ENCODE measurements around the gene TMEM221. TPM values are rescaled to one million over a fixed set of nuclear protein-coding genes. Genes with fewer than 3 reads are reported as not detected.

Gene TMEM221
- total RNA-seq, 1 experiment from 2014 or later: 0.39 TPM

GRCh38 chr19:17491287-17491686, 42.8 kb upstream of the TMEM221 start:
- no TSS peak for BruUV-seq (replicated peaks)
- CTCF ChIA-PET: interaction anchor here (0.6 kb wide), 1 partner anchor 25 kb away, joined by 3 read pairs; no protein-coding TSS in a partner anchor
- H3K4me1 ChIP-seq (ENCODE audit: control insufficient read depth, insufficient read depth, low read length): no peaks in the 10 kb centered on the region
- H3K36me3 ChIP-seq (ENCODE audit: control insufficient read depth, insufficient read depth, low read length): no peaks in the 10 kb centered on the region
- H3K27me3 ChIP-seq (ENCODE audit: control insufficient read depth, insufficient read depth, low read length): no peaks in the 10 kb centered on the region
- intact Hi-C loops (cut with micrococcal nuclease; ENCODE audit: unreplicated experiment): no loop called here
- ATAC-seq (no peak), DNase-seq (ENCODE audit: low read depth, low spot score) (no peak)
- no peak overlapping the region for H3K4me3 ChIP-seq (ENCODE audit: low read depth in 2 of 2, low read length in 2 of 2)
- POLR2A ChIA-PET: interaction anchor here (0.6 kb wide), 1 partner anchor 40 kb away, joined by 6 read pairs; no protein-coding TSS in a partner anchor
- no peak overlapping the region for H3K27ac ChIP-seq (ENCODE audit: low read length)
- in situ Hi-C loops (cut with HindIII; ENCODE audit: low pct_unique_long_range_greater_than_20kb, low sequenced_read_pairs): no loop called here
- no peak for TF ChIP-seq CTCF (IDR thresholded peaks at IDR 0.05)
- TF ChIP-seq POLR2AphosphoS5 (IDR thresholded peaks at IDR 0.05; ENCODE audit: low read depth, low read length): no peak
- no peak for TF ChIP-seq SIN3A (IDR thresholded peaks at IDR 0.05; ENCODE audit: borderline replicate concordance, insufficient read depth, low read depth, low read length)
- no peak for TF ChIP-seq TCF7L2 (IDR thresholded peaks at IDR 0.05; ENCODE audit: low read depth, low read length)
- no peak for TF ChIP-seq REST (IDR thresholded peaks at IDR 0.05; ENCODE audit: insufficient read depth in 1 of 2, low read depth in 2 of 2, low read length in 1 of 2)
- no peaks in the 10 kb centered on the region for H3K9me3 ChIP-seq (ENCODE audit: control insufficient read depth, insufficient read depth, low read depth, low read length)

GRCh38 chr19:17490411-17490810, 41.9 kb upstream of the TMEM221 start:
- DNase-seq (ENCODE audit: low read depth, low spot score) (no peak), ATAC-seq (no peak)
- H3K27me3 ChIP-seq (ENCODE audit: control insufficient read depth, insufficient read depth, low read length): no peaks in the 10 kb centered on the region
- no peaks in the 10 kb centered on the region for H3K4me1 ChIP-seq (ENCODE audit: control insufficient read depth, insufficient read depth, low read length)
- H3K36me3 ChIP-seq (ENCODE audit: control insufficient read depth, insufficient read depth, low read length): no peaks in the 10 kb centered on the region
- H3K9me3 ChIP-seq (ENCODE audit: control insufficient read depth, insufficient read depth, low read depth, low read length): no peaks in the 10 kb centered on the region
- H3K4me3 ChIP-seq (ENCODE audit: low read depth in 2 of 2, low read length in 2 of 2): no peak overlapping the region
- no TSS peak for BruUV-seq (replicated peaks)
- ChIA-PET CTCF (no interaction called here), POLR2A (no interaction called here)
- in situ Hi-C loops (cut with HindIII; ENCODE audit: low pct_unique_long_range_greater_than_20kb, low sequenced_read_pairs) (no loop called here), intact Hi-C loops (cut with micrococcal nuclease; ENCODE audit: unreplicated experiment) (no loop called here)
- TF ChIP-seq REST (IDR thresholded peaks at IDR 0.05; ENCODE audit: insufficient read depth in 1 of 2, low read depth in 2 of 2, low read length in 1 of 2) (no peak), TCF7L2 (IDR thresholded peaks at IDR 0.05; ENCODE audit: low read depth, low read length) (no peak), CTCF (IDR thresholded peaks at IDR 0.05) (no peak), SIN3A (IDR thresholded peaks at IDR 0.05; ENCODE audit: borderline replicate concordance, insufficient read depth, low read depth, low read length) (no peak), POLR2AphosphoS5 (IDR thresholded peaks at IDR 0.05; ENCODE audit: low read depth, low read length) (no peak)
- H3K27ac ChIP-seq (ENCODE audit: low read length): no peak overlapping the region
